H7 (cell line): ENCODE measurements around the gene DBNL. TPM values are rescaled to one million over a fixed set of nuclear protein-coding genes. Genes with fewer than 3 reads are reported as not detected.
"Not testable (repeated sequence)": the region's sequence is repeated elsewhere in the genome, so short reads cannot be mapped to it uniquely, and the experiment has no call there.

Experiments used
- DNase-seq: peaks from one replicate; pipeline ENCODE4 v3.0.0; 2012
- H3K27me3 ChIP-seq: 2 replicates; pipeline ENCODE4 v1.6.0; 2011; ENCODE audit warnings: mild to moderate bottlenecking, low read length; ENCODE audit not compliant: control insufficient read depth, insufficient read depth
- H3K36me3 ChIP-seq: replicated peaks from 2 replicates; pipeline ENCODE4 v1.5.1; 2011; ENCODE audit warnings: low read length; ENCODE audit not compliant: control insufficient read depth, insufficient read depth
- H3K4me3 ChIP-seq: 2 replicates; pipeline ENCODE4 v1.5.1; 2011; ENCODE audit warnings: low read depth, mild to moderate bottlenecking, control low read depth, low read length, moderate library complexity; ENCODE audit not compliant: insufficient read depth
- total RNA-seq: library from RNA; depleted of rRNA; stranded (reverse); fragments of >200 nt; shearing (Covaris generic); gene quantifications from 2 replicates; pipeline ENCODE4 v1.2.3, GENCODE V29; 2014

The DBNL gene
- total RNA-seq, 1 experiment from 2014 or later = 63.8 TPM

DNA sequence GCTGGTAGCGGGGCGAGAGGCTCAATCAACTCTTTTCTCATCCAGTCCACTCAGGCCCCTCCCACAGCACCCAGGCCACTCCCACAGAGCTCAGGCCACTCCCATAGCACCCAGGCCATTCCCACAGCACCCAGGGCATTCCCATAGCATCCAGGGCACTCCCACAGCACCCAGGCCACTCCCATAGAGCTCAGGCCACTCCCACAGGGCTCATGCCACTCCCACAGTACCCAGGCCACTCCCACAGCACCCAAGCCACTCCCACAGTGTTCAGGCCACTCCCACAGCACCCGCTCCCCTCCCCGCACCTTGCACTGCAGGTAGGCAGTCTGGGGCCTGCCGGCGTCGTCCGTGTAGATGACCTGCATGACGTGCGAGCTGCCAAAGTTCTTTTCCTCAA is 8.1 kb upstream of the DBNL start:
- not testable (repeated sequence) for H3K4me3 ChIP-seq, H3K27me3 ChIP-seq, DNase-seq, H3K36me3 ChIP-seq

DNA sequence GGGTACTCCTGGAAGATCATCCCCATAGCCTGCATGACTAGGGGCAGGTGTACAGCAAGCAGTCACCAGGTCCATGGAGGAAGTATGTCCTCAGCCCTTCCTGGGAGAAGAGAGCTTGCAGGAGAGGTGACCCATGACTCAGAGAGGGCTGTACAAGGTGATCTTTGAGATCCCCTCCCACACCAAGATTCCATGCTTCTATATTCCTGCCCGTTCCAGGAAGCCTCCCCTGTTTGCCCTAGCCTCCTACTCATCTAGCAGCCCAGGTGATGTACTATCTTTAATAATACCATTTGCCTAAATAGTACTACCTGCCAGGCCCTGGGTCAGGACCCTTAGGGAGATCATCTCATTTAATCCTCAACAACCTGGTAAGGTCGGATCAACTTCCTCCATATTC is 6.6 kb upstream of the DBNL start:
- H3K27me3 ChIP-seq, DNase-seq, H3K4me3 ChIP-seq, H3K36me3 ChIP-seq: not testable (repeated sequence)

DNA sequence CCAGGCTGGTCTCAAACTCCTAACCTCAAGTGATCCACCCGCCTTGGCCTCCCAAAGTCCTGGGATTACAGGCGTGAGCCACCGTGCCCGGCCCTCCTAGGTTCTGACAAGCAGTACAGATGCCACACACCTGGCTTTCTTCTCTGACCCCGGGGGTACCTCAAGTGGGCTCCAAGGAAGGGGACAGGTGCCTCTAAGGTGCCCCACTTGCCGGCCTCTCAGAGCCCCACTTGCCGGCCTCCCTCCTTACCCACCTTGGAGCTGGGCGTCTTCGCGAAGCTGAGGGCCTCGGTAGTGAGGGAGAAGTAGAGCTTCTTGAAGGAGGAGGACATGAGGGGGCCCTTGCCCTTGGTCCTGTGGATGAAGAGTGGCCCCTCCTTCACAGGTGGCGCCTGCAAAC is 5.9 kb upstream of the DBNL start:
- H3K27me3 ChIP-seq, H3K36me3 ChIP-seq, DNase-seq, H3K4me3 ChIP-seq: not testable (repeated sequence)

DNA sequence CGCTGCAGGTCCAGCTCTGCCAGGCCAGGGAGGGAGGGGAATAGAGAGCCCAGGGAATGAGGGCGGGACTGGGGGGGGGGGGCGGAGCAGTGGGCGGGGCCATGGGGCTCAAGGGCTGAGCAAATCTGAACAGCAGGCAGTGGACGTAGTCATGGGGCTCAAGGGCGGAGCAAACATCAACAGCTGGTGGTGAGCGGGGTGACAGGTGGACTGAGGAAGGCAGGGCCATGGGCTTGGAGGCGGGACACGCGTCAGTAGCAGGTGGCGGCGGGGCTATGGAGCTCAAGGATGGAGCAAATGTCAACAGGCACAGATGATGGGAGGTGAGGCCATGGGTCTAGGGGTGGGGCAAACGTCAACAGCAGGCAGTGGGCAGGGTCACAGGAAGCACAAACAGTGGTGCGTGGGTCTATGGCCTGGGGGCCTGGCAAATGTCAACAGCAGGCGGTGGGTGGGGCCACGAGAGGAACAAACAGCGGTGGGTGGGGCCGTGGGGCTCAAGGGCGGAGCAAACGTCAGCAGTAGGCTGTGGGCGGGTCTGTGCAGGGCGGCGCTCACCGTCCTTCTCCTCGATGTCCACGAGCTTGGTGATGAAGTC is 5.4 kb upstream of the DBNL start:
- not testable (repeated sequence) for H3K27me3 ChIP-seq, H3K36me3 ChIP-seq
- DNase-seq = peak; percentile 89
- H3K4me3 ChIP-seq = peak overlapping the region; percentile 19; the same call in 1 of the 2 replicates

DNA sequence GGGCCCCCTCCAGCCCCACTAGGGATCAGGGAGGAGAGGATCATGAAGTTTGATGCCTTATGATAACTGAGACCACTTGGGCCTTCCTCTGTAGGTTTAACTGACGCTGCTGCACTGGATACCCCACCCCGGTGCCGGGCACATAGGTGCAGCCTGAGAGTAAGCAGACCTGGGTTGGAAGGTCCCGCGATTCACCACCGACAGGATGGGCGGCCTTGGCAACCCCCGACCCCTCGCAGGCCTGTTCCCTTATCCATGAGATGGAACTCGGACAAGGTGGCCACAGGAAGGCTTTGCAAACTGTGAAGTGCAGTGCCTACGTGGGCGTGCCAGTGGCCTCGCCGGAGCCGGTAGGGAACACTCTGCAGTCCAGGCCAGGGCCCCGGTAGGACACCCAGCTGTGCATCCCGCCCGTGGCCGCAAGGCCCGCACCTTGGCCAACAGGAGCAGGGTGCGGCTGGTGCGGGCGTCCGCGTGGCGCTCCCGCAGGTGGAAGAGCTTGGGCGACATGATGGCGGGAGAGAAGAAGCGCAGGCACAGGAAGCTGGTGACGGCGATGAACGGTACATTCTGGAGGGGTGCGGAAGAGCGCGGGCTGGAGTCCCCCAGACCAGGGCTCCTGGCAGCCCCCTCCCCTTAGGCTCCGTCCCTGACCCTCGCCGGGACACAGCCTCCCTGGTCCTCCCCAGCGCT is 4.6 kb upstream of the DBNL start:
- DNase-seq, H3K27me3 ChIP-seq, H3K36me3 ChIP-seq: not testable (repeated sequence)
- peak overlapping the region; percentile 25 for H3K4me3 ChIP-seq

DNA sequence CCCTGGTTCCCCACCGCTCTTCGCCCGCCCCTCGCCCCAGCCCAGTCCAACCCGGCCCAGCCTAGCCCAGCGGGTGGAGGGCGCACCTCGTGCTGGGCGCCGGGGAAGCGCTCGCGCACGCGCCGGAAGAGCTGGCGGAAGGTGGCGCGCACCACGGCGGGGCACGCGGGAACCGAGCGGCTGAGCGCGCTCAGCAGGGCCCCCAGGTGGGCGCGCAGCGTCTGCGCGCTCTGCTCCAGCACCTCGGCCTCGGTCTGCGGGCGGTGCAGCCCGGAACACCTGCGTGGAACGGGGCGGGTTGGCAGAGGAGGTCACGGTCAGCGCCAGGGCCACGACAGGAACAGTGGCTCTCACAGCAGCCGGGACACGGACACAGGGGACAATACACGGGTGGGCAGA is 4.0 kb upstream of the DBNL start:
- H3K4me3 ChIP-seq = peak overlapping the region; percentile 25
- H3K36me3 ChIP-seq, H3K27me3 ChIP-seq, DNase-seq: not testable (repeated sequence)

DNA sequence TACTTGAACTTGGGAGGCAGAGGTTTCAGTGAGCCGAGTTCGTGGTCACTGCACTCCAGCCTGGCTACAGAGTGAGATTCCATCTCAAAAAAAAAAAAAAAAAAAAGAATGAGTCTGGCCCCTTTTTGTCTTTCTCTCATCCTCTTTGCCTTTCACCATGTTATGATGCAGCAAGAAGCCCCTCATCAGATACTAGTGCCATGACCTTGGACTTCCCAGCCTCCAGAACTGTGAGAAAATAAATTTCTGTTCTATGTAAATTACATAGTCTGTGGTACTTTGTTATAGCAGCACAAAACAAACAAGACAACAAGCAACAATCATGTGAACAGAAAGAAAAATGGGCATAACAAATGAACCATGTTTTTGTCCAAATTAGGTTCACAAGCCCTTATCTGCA is 2.3 kb upstream of the DBNL start:
- Histone ChIP-seq H3K36me3 (no peaks in the 10 kb centered on the region), H3K27me3 (peaks cover 7% of the 10 kb centered on the region), H3K4me3 (no peak overlapping the region)
- DNase-seq = no peak

DNA sequence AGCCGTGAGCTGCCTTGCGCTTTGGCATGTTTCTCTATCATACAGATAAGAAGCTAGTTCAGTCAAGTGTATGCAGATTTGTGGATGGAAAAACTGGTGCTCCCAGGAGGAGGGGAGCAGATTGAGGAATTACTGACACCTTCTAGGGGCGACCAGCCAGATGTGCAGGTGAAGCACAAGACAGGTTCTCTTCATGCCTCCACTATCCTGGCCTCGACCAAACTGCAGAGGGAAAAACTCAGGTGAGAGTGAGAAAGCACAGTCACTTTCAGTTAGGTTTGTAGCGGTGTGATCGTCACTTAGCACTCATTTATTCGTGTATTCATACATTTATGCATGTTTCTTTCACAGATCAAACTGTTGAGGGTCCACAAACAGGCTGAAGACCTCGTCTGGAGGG is 600 bp upstream of the DBNL start:
- Histone ChIP-seq H3K4me3 (peak overlapping the region; percentile 88), H3K36me3 (peaks cover 1% of the 10 kb centered on the region), H3K27me3 (peaks cover 7% of the 10 kb centered on the region)
- peak; percentile 52 for DNase-seq

DNA sequence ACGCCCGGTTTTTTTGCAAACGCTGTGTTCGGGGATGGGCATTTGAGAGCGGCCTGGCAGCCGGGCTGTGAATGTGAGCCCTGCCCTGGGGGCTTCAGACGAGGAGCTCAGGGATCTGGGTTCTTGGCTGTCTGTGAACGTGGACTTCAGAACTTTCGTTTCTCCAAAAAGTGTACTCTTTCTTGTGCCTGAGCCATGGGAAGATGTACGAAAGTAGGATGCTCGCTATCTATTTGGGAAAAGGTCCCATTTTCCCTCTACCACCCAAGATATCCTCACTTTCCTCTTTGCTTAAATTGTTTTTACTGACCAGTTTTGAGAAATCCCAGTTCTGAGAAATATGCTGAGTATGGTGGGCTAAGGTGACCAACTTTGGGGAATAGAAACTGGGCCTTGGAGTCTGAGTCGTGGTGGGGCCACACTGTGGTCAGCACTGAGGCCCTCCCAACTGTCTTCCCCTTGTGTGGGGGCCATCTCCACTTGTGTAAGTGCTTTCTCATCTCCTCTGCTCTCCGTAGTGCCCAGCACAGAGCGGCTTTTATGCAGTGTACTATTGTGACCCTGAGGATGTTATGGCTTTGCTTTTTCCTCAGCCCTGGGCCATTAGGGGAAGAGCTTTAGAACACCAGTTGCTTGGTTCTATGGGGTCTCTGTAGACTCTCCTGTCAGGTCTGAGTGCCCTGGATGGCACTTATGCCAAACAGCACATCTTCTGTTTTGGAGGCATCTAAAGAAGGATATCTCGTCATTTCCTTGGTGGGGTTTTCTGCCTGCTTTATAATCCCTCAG is 918 bp downstream of the DBNL start:
- H3K36me3 ChIP-seq = peaks cover 1% of the 10 kb centered on the region
- H3K4me3 ChIP-seq = peak overlapping the region; percentile 88
- no peak for DNase-seq
- peaks cover 3% of the 10 kb centered on the region for H3K27me3 ChIP-seq

DNA sequence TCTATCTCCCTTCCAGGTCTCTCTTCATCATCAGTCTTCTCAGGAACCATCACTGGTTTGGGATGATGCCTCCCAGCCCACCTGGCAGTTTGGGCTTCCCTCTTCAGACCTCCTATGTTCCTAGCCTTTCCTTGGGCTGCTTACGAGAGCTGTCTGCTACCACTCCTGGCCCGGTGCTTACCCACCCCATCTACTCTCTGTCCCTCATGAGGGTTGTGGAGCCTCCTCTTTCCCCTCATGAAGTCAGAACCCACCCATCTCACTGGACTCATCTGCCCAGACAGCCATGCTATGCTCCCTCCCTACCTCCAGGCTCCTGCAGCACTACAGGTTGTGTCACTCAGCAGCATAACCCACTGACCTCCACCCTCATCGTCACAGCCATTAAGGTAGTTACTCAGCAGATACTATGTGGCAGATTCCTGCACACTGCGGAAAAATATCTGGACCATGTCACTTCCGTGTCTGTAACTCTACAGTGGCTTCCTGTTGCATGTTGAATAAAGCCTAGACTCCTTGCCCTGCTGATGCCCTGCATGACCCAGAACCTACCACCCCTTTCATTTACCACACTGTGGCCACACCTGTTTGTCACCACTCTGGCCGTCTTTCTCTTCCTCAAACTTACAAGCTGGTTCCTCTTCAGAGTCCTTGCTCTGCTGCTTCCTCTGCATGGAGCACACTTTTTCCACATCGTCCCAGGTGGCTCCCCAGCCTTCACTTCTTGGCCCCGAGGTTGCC is 2.0 kb downstream of the DBNL start:
- no peak for DNase-seq
- Histone ChIP-seq H3K36me3 (peaks cover 3% of the 10 kb centered on the region), H3K27me3 (no peaks in the 10 kb centered on the region), H3K4me3 (no peak overlapping the region)

DNA sequence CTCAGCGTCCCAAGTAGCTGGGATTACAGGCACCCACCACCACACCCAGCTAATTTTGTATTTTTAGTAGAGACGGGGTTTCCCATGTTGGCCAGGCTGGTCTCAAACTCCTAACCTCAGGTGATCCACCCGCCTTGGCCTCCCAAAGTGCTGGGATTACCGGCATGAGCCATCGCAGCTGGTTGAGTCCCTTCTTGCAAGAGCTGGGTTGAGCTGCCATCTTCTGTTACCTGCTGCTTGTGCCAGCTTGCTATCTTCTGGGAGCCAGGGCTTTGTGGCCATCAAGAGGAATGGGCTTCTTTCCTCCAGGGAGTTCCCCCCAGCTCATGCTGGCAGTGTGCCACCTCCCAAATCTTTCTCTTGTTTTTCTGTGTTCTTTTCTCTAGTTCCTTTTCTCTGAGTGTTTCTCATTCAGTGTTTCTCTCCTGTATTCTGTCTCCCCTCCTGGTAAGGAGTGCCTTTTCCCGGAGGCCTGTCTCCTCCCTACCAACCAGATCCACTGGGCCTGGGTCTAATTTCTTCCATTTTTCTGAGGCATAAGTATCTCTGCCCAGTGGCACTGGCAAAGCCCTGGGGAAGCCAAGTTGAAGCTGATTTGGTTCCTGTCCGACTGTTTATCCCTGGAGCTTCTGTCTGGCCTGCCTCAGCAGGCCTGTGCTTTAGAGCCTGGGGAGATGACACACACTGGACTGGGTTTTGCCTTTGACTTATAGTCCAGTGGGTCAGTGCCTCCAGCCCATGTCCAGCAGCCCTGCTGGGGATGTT is 3.7 kb downstream of the DBNL start:
- Histone ChIP-seq H3K4me3 (no peak overlapping the region), H3K36me3 (peaks cover 7% of the 10 kb centered on the region), H3K27me3 (no peaks in the 10 kb centered on the region)
- DNase-seq = no peak

DNA sequence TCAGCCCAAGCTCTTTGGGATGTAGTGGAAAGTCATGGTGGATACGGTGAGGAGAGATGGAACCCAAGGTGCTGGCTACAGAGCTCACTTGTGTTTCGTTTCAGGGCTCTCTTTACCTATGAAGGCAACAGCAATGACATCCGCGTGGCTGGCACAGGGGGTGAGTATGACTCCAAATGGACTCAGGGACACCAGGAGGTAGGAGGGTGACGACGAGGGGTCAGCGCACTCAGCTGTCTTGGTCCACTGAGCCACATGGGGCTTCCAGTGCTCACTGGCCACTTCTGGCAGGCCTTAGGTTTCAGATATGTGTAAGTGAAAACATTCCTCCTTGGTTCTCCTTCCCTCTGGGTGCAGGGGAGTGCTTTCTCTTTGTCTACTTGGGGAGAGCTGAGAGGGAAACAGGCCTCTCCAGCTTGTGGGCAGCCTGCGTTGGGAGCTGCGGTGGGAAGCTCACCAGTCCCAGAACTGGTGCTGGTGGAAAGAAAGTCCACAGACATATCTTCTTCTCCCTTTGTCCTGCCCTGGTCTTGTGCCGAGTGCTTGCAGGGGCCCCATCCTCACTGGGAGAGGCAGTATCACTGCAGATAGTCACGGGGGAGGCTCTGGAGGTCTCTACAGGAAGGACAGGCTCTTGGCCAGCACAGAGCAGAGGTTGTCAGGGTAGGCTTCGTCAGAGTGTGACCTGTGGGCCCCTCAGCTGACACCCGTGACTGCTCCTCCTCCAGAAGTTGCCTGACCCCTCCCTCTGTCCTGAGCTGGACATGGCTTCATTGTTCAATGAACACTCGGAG is 5.8 kb downstream of the DBNL start:
- no peaks in the 10 kb centered on the region for H3K27me3 ChIP-seq
- H3K36me3 ChIP-seq = peaks cover 7% of the 10 kb centered on the region
- no peak overlapping the region for H3K4me3 ChIP-seq
- no peak for DNase-seq

DNA sequence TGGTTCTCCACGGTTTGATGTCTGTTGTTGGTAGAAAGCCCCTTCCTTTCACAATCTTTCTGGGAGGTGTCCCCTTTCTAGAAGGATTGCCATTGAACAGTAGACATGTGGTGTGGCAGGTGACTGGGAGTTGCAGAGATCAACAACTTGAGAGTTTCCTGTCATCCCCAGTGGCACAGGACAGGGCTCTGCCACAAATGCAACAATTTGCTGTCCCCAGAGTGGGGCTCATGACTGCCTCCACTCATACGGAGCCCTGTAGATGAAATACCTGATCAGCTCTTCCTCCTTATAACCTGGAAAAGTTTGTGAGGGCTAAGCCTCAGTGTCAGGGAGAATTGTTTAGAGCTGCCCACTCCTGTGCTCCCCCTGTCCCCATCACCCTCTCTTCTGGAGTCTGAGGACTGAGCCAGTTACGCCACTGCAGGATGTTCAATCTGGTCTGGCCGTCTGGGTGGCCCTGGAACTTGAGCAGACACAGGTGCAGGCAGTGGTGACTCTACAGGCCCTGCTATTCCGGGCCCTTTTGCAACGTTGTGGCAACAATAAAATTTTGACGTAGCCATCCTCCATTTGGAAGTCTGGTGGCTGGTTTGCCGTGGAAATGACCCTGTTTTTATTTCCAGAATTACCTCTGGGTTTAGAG is 6.5 kb downstream of the DBNL start:
- no peak for DNase-seq

More for the DNA sequence above, 6.5 kb downstream of the DBNL start:
- H3K4me3 ChIP-seq = no peak overlapping the region
- peaks cover 7% of the 10 kb centered on the region for H3K36me3 ChIP-seq
- no peaks in the 10 kb centered on the region for H3K27me3 ChIP-seq
